A549 (cell line): ENCODE measurements around the gene ACSS3.

Experiments
- CTCF ChIP-seq: fragments of >200 bp; sonication (Bioruptor Twin); formaldehyde crosslinking; IDR thresholded peaks from 3 replicates; pipeline ENCODE4 v1.5.1; 2016
- E2F6 ChIP-seq: IDR thresholded peaks from 2 replicates; pipeline ENCODE4 v1.6.1; 2012; ENCODE audit warnings: low read depth, borderline replicate concordance
- ELK1 ChIP-seq: fragments of 150-350 bp; IDR thresholded peaks from 2 replicates; pipeline ENCODE4 v1.6.1; 2014; ENCODE audit warnings: low read depth, mild to moderate bottlenecking, low read length
- MYC ChIP-seq: IDR thresholded peaks from 2 replicates; pipeline ENCODE4 v1.6.1; 2012; ENCODE audit warnings: mild to moderate bottlenecking, inconsistent platforms, low read length, improper control_type of control experiment, borderline replicate concordance
- NR3C1 ChIP-seq: fragments of >200 bp; sonication (Bioruptor Twin); formaldehyde crosslinking; IDR thresholded peaks from 3 replicates; pipeline ENCODE4 v1.6.1; 2017
- RAD21 ChIP-seq, 2 experiments: fragments of >200 bp in 1 of 2; sonication (Bioruptor Twin) in 1 of 2; formaldehyde crosslinking in 1 of 2; IDR thresholded peaks in 1 of 2; conservative IDR thresholded peaks in 1 of 2; 2 replicates in 1 of 2; 3 replicates in 1 of 2; pipeline ENCODE4 v1.6.1; 2012 to 2018; ENCODE audit warnings: inconsistent platforms in 1 of 2
- REST ChIP-seq: fragments of 200-600 bp; sonication (generic); IDR thresholded peaks from 2 replicates; pipeline ENCODE4 v1.6.1; 2016; ENCODE audit warnings: antibody characterized with exemption, mild to moderate bottlenecking, moderate library complexity

GRCh38 chr12:81105687-81106086, 27.8 kb downstream of the ACSS3 start:
- no peak for TF ChIP-seq MYC
- no peak for TF ChIP-seq NR3C1
- TF ChIP-seq RAD21 (conservative IDR thresholded peaks at IDR 0.05 in 1 of 2, IDR thresholded peaks at IDR 0.05 in 1 of 2), result no peak
- TF ChIP-seq E2F6, result no peak
- no peak for TF ChIP-seq REST
- no peak for TF ChIP-seq ELK1
- no peak for TF ChIP-seq CTCF
